ENCODE measurements around the gene ZC3H13. TPM values are rescaled to one million over a fixed set of nuclear protein-coding genes. Genes with fewer than 3 reads are reported as not detected.

ZC3H13 gene
- total RNA-seq, 4 donors from 2014 or later: 14.7 to 20.7 (median 17.1) TPM

- DNase-seq (no peak), ATAC-seq (no peak)
- Histone ChIP-seq H3K9me3 (no peaks in the 10 kb centered on the region), H3K27me3 (peaks cover 0 to 9% (median 0%) of the 10 kb centered on the region in 3 donors), H3K4me3 (no peak overlapping the region), H3K27ac (no peak overlapping the region), H3K4me1 (no peaks in the 10 kb centered on the region), H3K36me3 (no peaks in the 10 kb centered on the region)
- in situ Hi-C loops (cut with MboI; ENCODE audit: low sequenced_read_pairs in 4 of 4) (no loop called here), intact Hi-C loops (cut with DNase I; ENCODE audit: low total_unique reads) (no loop called here)
- TF ChIP-seq CTCF (IDR thresholded peaks at IDR 0.05 in 4 of 5, conservative IDR thresholded peaks at IDR 0.05 in 1 of 5): no peak
- no peak for TF ChIP-seq POLR2A (IDR thresholded peaks at IDR 0.05)
Measured at GRCh38 chr13:46088821-46089562, 36.4 kb upstream of the ZC3H13 start.

GRCh38 chr13:46087481-46087880, 34.9 kb upstream of the ZC3H13 start:
- in situ Hi-C loops (cut with MboI; ENCODE audit: low sequenced_read_pairs in 4 of 4): no loop called here
- H3K9me3 ChIP-seq: no peaks in the 10 kb centered on the region
- TF ChIP-seq CTCF (IDR thresholded peaks at IDR 0.05 in 4 of 5, conservative IDR thresholded peaks at IDR 0.05 in 1 of 5): no peak
- TF ChIP-seq POLR2A (IDR thresholded peaks at IDR 0.05): no peak
- no peak overlapping the region for H3K4me3 ChIP-seq
- DNase-seq: no peak
- H3K36me3 ChIP-seq: no peaks in the 10 kb centered on the region
- intact Hi-C loops (cut with DNase I; ENCODE audit: low total_unique reads): no loop called here
- H3K27me3 ChIP-seq: peaks cover 0 to 9% (median 0%) of the 10 kb centered on the region in 3 donors
- no peaks in the 10 kb centered on the region for H3K4me1 ChIP-seq
- no peak for ATAC-seq
- H3K27ac ChIP-seq: no peak overlapping the region

GRCh38 chr13:46086985-46087384, 34.4 kb upstream of the ZC3H13 start:
- intact Hi-C loops (cut with DNase I; ENCODE audit: low total_unique reads) (no loop called here), in situ Hi-C loops (cut with MboI; ENCODE audit: low sequenced_read_pairs in 4 of 4) (no loop called here)
- no peaks in the 10 kb centered on the region for H3K36me3 ChIP-seq
- H3K27me3 ChIP-seq: peaks cover 0 to 9% (median 0%) of the 10 kb centered on the region in 3 donors
- H3K4me3 ChIP-seq: no peak overlapping the region
- ATAC-seq (no peak), DNase-seq (no peak)
- TF ChIP-seq POLR2A (IDR thresholded peaks at IDR 0.05) (no peak), CTCF (IDR thresholded peaks at IDR 0.05 in 4 of 5, conservative IDR thresholded peaks at IDR 0.05 in 1 of 5) (no peak)
- H3K27ac ChIP-seq: no peak overlapping the region
- H3K4me1 ChIP-seq: no peaks in the 10 kb centered on the region
- H3K9me3 ChIP-seq: no peaks in the 10 kb centered on the region

- H3K27me3 ChIP-seq: peaks cover 0 to 9% (median 0%) of the 10 kb centered on the region in 3 donors
- no peak overlapping the region for H3K27ac ChIP-seq
- H3K4me1 ChIP-seq: no peaks in the 10 kb centered on the region
- TF ChIP-seq POLR2A (IDR thresholded peaks at IDR 0.05) (no peak), CTCF (IDR thresholded peaks at IDR 0.05 in 4 of 5, conservative IDR thresholded peaks at IDR 0.05 in 1 of 5) (no peak)
- no peaks in the 10 kb centered on the region for H3K36me3 ChIP-seq
- in situ Hi-C loops (cut with MboI; ENCODE audit: low sequenced_read_pairs in 4 of 4): no loop called here
- ATAC-seq (no peak), DNase-seq (no peak)
- no peaks in the 10 kb centered on the region for H3K9me3 ChIP-seq
- H3K4me3 ChIP-seq: no peak overlapping the region
- intact Hi-C loops (cut with DNase I; ENCODE audit: low total_unique reads): no loop called here
Measured at GRCh38 chr13:46086421-46086922, 33.9 kb upstream of the ZC3H13 start.

Data from gastrocnemius medialis (tissue), 4 donors.